Bronchial epithelial cell (primary cell): Measurements from ENCODE around the gene TUBB3. TPM values are rescaled to one million over a fixed set of nuclear protein-coding genes. Genes with fewer than 3 reads are reported as not detected.

Experiments used
- DNase-seq: peaks from one replicate; pipeline ENCODE4 v3.0.0-alpha.2; 2010; ENCODE audit warnings: low read depth
- FAIRE-seq: peaks from 2 replicates; lab custom pipeline; 2011; peaks lifted over from hg19 to GRCh38; lab: Jason Lieb, UNC
- H3K27me3 ChIP-seq: 2 replicates; pipeline ENCODE4 v1.5.1; 2011; ENCODE audit warnings: low read length; ENCODE audit not compliant: control insufficient read depth, insufficient read depth
- H3K36me3 ChIP-seq: 2 replicates; pipeline ENCODE4 v1.5.1; 2011; ENCODE audit warnings: low read length; ENCODE audit not compliant: control insufficient read depth, insufficient read depth
- H3K4me3 ChIP-seq: 2 replicates; pipeline ENCODE4 v1.5.1; 2011; ENCODE audit warnings: mild to moderate bottlenecking, low read depth, low read length, control low read depth
- CTCF ChIP-seq: IDR thresholded peaks from 2 replicates; pipeline ENCODE4 v1.5.1; 2011; ENCODE audit warnings: mild to moderate bottlenecking, moderate library complexity, low read length, control low read depth, inconsistent platforms; ENCODE audit not compliant: insufficient read depth, severe bottlenecking
- total RNA-seq: library from RNA; depleted of rRNA; stranded (reverse); fragments of >200 nt; gene quantifications from 2 replicates; pipeline ENCODE4 v1.2.1, GENCODE V29; 2014

Gene TUBB3
- total RNA-seq, 1 donor from 2014 or later, result 24.5 TPM

- no peak for TF ChIP-seq CTCF
- H3K36me3 ChIP-seq, result no peaks in the 10 kb centered on the region
- no peak for FAIRE-seq
- DNase-seq, result peak; percentile 65
- peak overlapping the region; percentile 92 for H3K4me3 ChIP-seq
- no peaks in the 10 kb centered on the region for H3K27me3 ChIP-seq
Observed at GRCh38 chr16:89972244-89973234, 49.4 kb downstream of the TUBB3 start.

- peak overlapping the region; percentile 92 for H3K4me3 ChIP-seq
- DNase-seq, result no peak
- peaks cover 4% of the 10 kb centered on the region for H3K36me3 ChIP-seq
- H3K27me3 ChIP-seq, result no peaks in the 10 kb centered on the region
- FAIRE-seq, result no peak
- TF ChIP-seq CTCF, result no peak
Observed at GRCh38 chr16:89973235-89973634, 50.1 kb downstream of the TUBB3 start.

- TF ChIP-seq CTCF, result no peak
- no peak for FAIRE-seq
- no peak for DNase-seq
- H3K27me3 ChIP-seq, result no peaks in the 10 kb centered on the region
- H3K4me3 ChIP-seq, result peak overlapping the region; percentile 92
- peaks cover 4% of the 10 kb centered on the region for H3K36me3 ChIP-seq
Observed at GRCh38 chr16:89973654-89974335, 50.7 kb downstream of the TUBB3 start.

- Histone ChIP-seq H3K27me3 (no peaks in the 10 kb centered on the region), H3K36me3 (peaks cover 4% of the 10 kb centered on the region), H3K4me3 (no peak overlapping the region)
- DNase-seq, result no peak
- no peak for TF ChIP-seq CTCF
- no peak for FAIRE-seq
Observed at GRCh38 chr16:89974870-89975269, 51.7 kb downstream of the TUBB3 start.

- TF ChIP-seq CTCF, result no peak
- DNase-seq, result no peak
- Histone ChIP-seq H3K27me3 (no peaks in the 10 kb centered on the region), H3K4me3 (no peak overlapping the region), H3K36me3 (peaks cover 21% of the 10 kb centered on the region)
- FAIRE-seq, result no peak
Observed at GRCh38 chr16:89981414-89981813, 58.3 kb downstream of the TUBB3 start.
